SU-DHL-6 (cell line): Measurements from ENCODE around the gene EYA2.

Experiments used
- H2AFZ ChIP-seq: fragments of 200-600 bp; sonication (generic); 2 replicates; pipeline ENCODE4 v1.6.1; 2014; ENCODE audit warnings: low read depth, mild to moderate bottlenecking, moderate library complexity, mixed read lengths, antibody characterized with exemption, low read length; ENCODE audit not compliant: severe bottlenecking
- H3F3A ChIP-seq: fragments of 200-600 bp; shearing (Covaris generic); 2 replicates; pipeline ENCODE4 v1.6.0; 2016; ENCODE audit warnings: antibody characterized with exemption, mild to moderate bottlenecking; ENCODE audit not compliant: insufficient read depth
- H3K27ac ChIP-seq: fragments of 200-600 bp; sonication (generic); 2 replicates; pipeline ENCODE4 v1.5.1; 2016; ENCODE audit warnings: low read depth, mild to moderate bottlenecking, low read length, moderate library complexity, mixed read lengths
- H3K27me3 ChIP-seq: fragments of 200-600 bp; sonication (generic), shearing (Covaris generic); 2 replicates; pipeline ENCODE4 v1.6.0; 2014; ENCODE audit warnings: mild to moderate bottlenecking, low read length
- H3K36me3 ChIP-seq: fragments of 200-600 bp; sonication (generic); 2 replicates; pipeline ENCODE4 v1.6.1; 2014; ENCODE audit warnings: mild to moderate bottlenecking, low read length, mixed read lengths
- H3K4me2 ChIP-seq: fragments of 300-600, 200-600 bp; shearing (Covaris generic), sonication (generic); 2 replicates; pipeline ENCODE4 v1.6.0; 2014; ENCODE audit warnings: low read length, low read depth, mild to moderate bottlenecking; ENCODE audit not compliant: poor library complexity, severe bottlenecking
- H3K4me3 ChIP-seq: fragments of 200-600 bp; sonication (generic); 2 replicates; pipeline ENCODE4 v1.5.1; 2014; ENCODE audit warnings: antibody characterized with exemption, low read length, mild to moderate bottlenecking, mixed read lengths; ENCODE audit not compliant: insufficient read depth, poor library complexity, severe bottlenecking
- H3K79me2 ChIP-seq: fragments of 200-600 bp; sonication (generic); 2 replicates; pipeline ENCODE4 v1.6.1; 2014; ENCODE audit warnings: mild to moderate bottlenecking, low read length, moderate library complexity; ENCODE audit not compliant: insufficient read depth
- H3K9ac ChIP-seq: fragments of 200-600 bp; sonication (generic); 2 replicates; pipeline ENCODE4 v1.7.0; 2014; ENCODE audit warnings: mild to moderate bottlenecking, low read length
- H3K9me2 ChIP-seq: fragments of 200-600 bp; sonication (generic); replicated peaks from 2 replicates; pipeline ENCODE4 v1.6.1; 2014; ENCODE audit warnings: low read length; ENCODE audit not compliant: insufficient read depth
- H3K9me3 ChIP-seq: fragments of 200-600 bp; sonication (generic); 2 replicates; pipeline ENCODE4 v1.6.1; 2014; ENCODE audit warnings: low read length, mixed read lengths; ENCODE audit not compliant: insufficient read depth
- H4K20me1 ChIP-seq: fragments of 200-600 bp; sonication (generic); 2 replicates; pipeline ENCODE4 v1.6.1; 2014; ENCODE audit warnings: low read depth, mild to moderate bottlenecking, antibody characterized with exemption, low read length, moderate library complexity, mixed read lengths
- EZH2phosphoT487 ChIP-seq: fragments of 200-600 bp; sonication (generic), shearing (Covaris generic); conservative IDR thresholded peaks from 2 replicates; pipeline ENCODE4 v1.6.1; 2018; ENCODE audit warnings: mild to moderate bottlenecking, antibody characterized with exemption, low read length, moderate library complexity, mixed read lengths
- TF ChIP-seq, protein P1 (sequence below): fragments of 200-600 bp; sonication (generic); IDR thresholded peaks from one replicate; pipeline ENCODE4 v1.5.1; 2017; ENCODE audit warnings: antibody characterized with exemption, mild to moderate bottlenecking, low read length, moderate library complexity; ENCODE audit not compliant: insufficient read depth, poor library complexity, severe bottlenecking

EYA2 gene

GRCh38 chr20:47080365-47080764 is 185.7 kb downstream of the EYA2 start:
- TF ChIP-seq EZH2phosphoT487: no peak
- TF ChIP-seq, protein P1, sequence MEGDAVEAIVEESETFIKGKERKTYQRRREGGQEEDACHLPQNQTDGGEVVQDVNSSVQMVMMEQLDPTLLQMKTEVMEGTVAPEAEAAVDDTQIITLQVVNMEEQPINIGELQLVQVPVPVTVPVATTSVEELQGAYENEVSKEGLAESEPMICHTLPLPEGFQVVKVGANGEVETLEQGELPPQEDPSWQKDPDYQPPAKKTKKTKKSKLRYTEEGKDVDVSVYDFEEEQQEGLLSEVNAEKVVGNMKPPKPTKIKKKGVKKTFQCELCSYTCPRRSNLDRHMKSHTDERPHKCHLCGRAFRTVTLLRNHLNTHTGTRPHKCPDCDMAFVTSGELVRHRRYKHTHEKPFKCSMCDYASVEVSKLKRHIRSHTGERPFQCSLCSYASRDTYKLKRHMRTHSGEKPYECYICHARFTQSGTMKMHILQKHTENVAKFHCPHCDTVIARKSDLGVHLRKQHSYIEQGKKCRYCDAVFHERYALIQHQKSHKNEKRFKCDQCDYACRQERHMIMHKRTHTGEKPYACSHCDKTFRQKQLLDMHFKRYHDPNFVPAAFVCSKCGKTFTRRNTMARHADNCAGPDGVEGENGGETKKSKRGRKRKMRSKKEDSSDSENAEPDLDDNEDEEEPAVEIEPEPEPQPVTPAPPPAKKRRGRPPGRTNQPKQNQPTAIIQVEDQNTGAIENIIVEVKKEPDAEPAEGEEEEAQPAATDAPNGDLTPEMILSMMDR: no peak
- no peak overlapping the region for H3K27ac ChIP-seq
- no peaks in the 10 kb centered on the region for H3K9me3 ChIP-seq

DNA sequence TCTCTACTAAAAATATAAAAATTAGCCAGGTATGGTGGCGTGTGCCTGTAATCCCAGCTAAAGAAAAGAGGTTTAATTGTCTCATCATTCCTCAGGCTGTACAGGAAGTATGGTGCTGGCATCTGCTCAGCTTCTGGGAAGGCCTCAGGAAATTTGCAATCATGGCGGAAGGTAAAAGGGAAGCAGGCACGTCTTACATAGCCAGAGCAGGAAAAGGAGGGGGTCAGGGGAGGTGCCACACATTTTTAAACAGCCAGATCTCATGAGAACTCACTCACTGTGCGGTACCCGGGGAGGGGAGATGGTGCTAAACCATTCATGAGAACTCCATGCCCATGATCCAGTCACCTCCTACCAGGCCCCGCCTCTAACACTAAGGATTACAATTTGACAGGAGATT is 191.7 kb downstream of the EYA2 start:
- H3K36me3 ChIP-seq: no peaks in the 10 kb centered on the region
- no peak overlapping the region for H3K9ac ChIP-seq
- no peak overlapping the region for H2AFZ ChIP-seq
- H3F3A ChIP-seq: no peaks in the 10 kb centered on the region
- no peaks in the 10 kb centered on the region for H4K20me1 ChIP-seq
- no peaks in the 10 kb centered on the region for H3K27me3 ChIP-seq
- H3K4me2 ChIP-seq: no peak overlapping the region
- no peak overlapping the region for H3K27ac ChIP-seq
- H3K79me2 ChIP-seq: no peaks in the 10 kb centered on the region
- H3K4me3 ChIP-seq: no peak overlapping the region
- TF ChIP-seq EZH2phosphoT487: no peak
- TF ChIP-seq, protein P1: no peak
- H3K9me2 ChIP-seq: no peaks in the 10 kb centered on the region
- H3K9me3 ChIP-seq: no peaks in the 10 kb centered on the region

More at GRCh38 chr20:47080365-47080764, 185.7 kb downstream of the EYA2 start:
- no peak overlapping the region for H3K4me3 ChIP-seq
- H3K9ac ChIP-seq: no peak overlapping the region
- H3K9me2 ChIP-seq: no peaks in the 10 kb centered on the region
- no peaks in the 10 kb centered on the region for H3F3A ChIP-seq
- no peak overlapping the region for H3K4me2 ChIP-seq
- no peaks in the 10 kb centered on the region for H3K79me2 ChIP-seq
- H2AFZ ChIP-seq: no peak overlapping the region
- H3K36me3 ChIP-seq: no peaks in the 10 kb centered on the region
- H4K20me1 ChIP-seq: no peaks in the 10 kb centered on the region
- H3K27me3 ChIP-seq: no peaks in the 10 kb centered on the region

DNA sequence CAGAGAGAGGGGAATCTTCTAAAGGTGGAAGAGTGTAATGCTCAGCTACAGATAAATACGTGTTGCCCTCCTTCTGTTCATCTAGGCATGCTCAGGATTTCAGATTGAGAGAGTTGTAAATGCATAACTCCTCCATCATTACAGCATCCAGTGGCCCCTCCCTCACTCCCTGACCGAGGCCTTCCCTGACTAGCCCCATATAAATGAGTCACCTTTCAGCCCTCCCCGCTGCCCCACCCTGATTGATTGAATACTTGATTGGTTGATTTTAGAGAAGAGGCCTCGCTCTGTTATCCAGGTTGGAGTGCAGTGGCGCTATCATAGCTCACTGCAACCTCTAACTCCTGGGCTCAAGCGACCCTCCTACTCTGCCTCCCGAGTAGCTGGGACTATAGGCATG is 193.7 kb downstream of the EYA2 start:
- H3F3A ChIP-seq: no peaks in the 10 kb centered on the region
- no peak overlapping the region for H3K27ac ChIP-seq
- no peak overlapping the region for H3K4me3 ChIP-seq
- no peaks in the 10 kb centered on the region for H3K36me3 ChIP-seq
- no peak overlapping the region for H3K4me2 ChIP-seq
- H3K79me2 ChIP-seq: no peaks in the 10 kb centered on the region
- no peak overlapping the region for H3K9ac ChIP-seq
- H3K9me3 ChIP-seq: no peaks in the 10 kb centered on the region
- no peak overlapping the region for H2AFZ ChIP-seq
- no peaks in the 10 kb centered on the region for H3K27me3 ChIP-seq
- H3K9me2 ChIP-seq: no peaks in the 10 kb centered on the region
- H4K20me1 ChIP-seq: no peaks in the 10 kb centered on the region
- TF ChIP-seq, protein P1: no peak
- TF ChIP-seq EZH2phosphoT487: no peak

DNA sequence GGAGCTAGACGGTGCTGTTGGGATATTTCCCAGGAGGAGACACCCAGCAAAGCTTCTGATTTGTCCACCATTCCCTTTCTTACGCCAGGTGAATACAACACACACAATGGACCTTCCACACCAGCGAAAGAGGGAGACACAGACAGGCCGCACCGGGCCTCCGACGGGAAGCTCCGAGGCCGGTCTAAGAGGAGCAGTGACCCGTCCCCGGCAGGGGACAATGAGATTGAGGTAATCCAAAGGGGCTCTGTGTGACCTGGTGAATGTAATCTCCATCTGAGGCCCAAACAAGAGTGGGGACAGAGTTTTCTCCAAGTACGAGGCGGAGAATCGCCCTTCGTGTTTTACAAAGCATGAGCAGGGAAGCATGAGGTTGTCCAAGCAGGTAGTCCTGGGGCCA is 194.5 kb downstream of the EYA2 start:
- no peak for TF ChIP-seq EZH2phosphoT487
- TF ChIP-seq, protein P1: no peak
- H3K36me3 ChIP-seq: no peaks in the 10 kb centered on the region

More for the DNA sequence above, 194.5 kb downstream of the EYA2 start:
- H3K9me2 ChIP-seq: no peaks in the 10 kb centered on the region
- no peak overlapping the region for H2AFZ ChIP-seq
- H3K79me2 ChIP-seq: no peaks in the 10 kb centered on the region
- no peak overlapping the region for H3K4me3 ChIP-seq
- no peak overlapping the region for H3K27ac ChIP-seq
- H3K27me3 ChIP-seq: no peaks in the 10 kb centered on the region
- H3F3A ChIP-seq: no peaks in the 10 kb centered on the region
- H4K20me1 ChIP-seq: no peaks in the 10 kb centered on the region
- no peak overlapping the region for H3K4me2 ChIP-seq
- no peaks in the 10 kb centered on the region for H3K9me3 ChIP-seq
- no peak overlapping the region for H3K9ac ChIP-seq
